Sigmoid colon (tissue), 7 donors: ENCODE results near the gene SCAMP1. TPM values are rescaled to one million over a fixed set of nuclear protein-coding genes. Genes with fewer than 3 reads are reported as not detected.

Experiments
- DNase-seq: peaks from one replicate; pipeline ENCODE4 v3.0.0-alpha.2; 2019
- H3K27ac ChIP-seq, 4 donors: fragments of 200-600 bp; sonication (generic); one replicate each; pipeline ENCODE4 v1.5.1; 2016 to 2019; ENCODE audit warnings: mild to moderate bottlenecking in 1 of 4
- H3K27me3 ChIP-seq, 3 donors: fragments of 200-600 bp; sonication (generic); one replicate each; pipeline ENCODE4 v1.5.1; 2019; ENCODE audit warnings: mild to moderate bottlenecking in 1 of 3
- H3K36me3 ChIP-seq, 4 donors: fragments of 200-600 bp; sonication (generic); one replicate each; pipeline ENCODE4 v1.5.1; 2016 to 2019
- H3K4me1 ChIP-seq, 4 donors: fragments of 200-600 bp; sonication (generic); one replicate each; pipeline ENCODE4 v1.5.1; 2017 to 2019
- H3K4me3 ChIP-seq, 4 donors: fragments of 200-600 bp; sonication (generic); one replicate each; pipeline ENCODE4 v1.5.1; 2017 to 2019; ENCODE audit warnings: mild to moderate bottlenecking in 2 of 4, moderate library complexity in 1 of 4
- H3K9me3 ChIP-seq, 4 donors: fragments of 200-600 bp in 3 of 4; sonication (generic) in 3 of 4; one replicate each; pipeline versions ENCODE4 v1.5.1 to v1.6.1; 2013 to 2019
- EP300 ChIP-seq, 4 donors: sonication (generic); formaldehyde crosslinking; IDR thresholded peaks; one replicate each; pipeline ENCODE4 v1.6.1; 2017; ENCODE audit warnings: antibody characterized with exemption in 4 of 4
- POLR2A ChIP-seq, 2 donors: fragments of 450-650 bp; IDR thresholded peaks; one replicate each; pipeline ENCODE4 v1.6.1; 2016; ENCODE audit warnings: antibody characterized with exemption in 2 of 2, mild to moderate bottlenecking in 2 of 2, moderate library complexity in 2 of 2
- POLR2AphosphoS5 ChIP-seq, 4 donors: sonication (generic); formaldehyde crosslinking; IDR thresholded peaks; one replicate each; pipeline ENCODE4 v1.6.1; 2017; ENCODE audit warnings: antibody characterized with exemption in 4 of 4
- WGBS, 2 donors: extraction: QIAGEN DNeasy Blood & Tissue Kit; methylation state at CpG; one replicate each; pipeline ENCODE4 v1.1.7; 2013; 5-methylcytosine and 5-hydroxymethylcytosine counted together
- intact Hi-C: fragments of 100-400 bp; cut with DNase I; formaldehyde crosslinking; loops from one replicate; pipeline ENCODE4 v1.15.1; 2023
- polyA plus RNA-seq, 3 donors: library from polyadenylated mRNA; stranded (reverse); fragments of 200-250 nt; gene quantifications; one replicate each; pipeline ENCODE4 v1.2.3, GENCODE V29; 2013
- total RNA-seq, 4 donors: library from RNA; depleted of rRNA; stranded (reverse); fragments of >200 nt; gene quantifications; one replicate each; pipeline ENCODE4 v1.1.0, GENCODE V29; 2016
- TF ChIP-seq, protein P1 (sequence below), 4 experiments: fragments of 450-650 bp in 3 of 4; fragments of 200-600 bp in 1 of 4; IDR thresholded peaks; one replicate each; pipeline ENCODE4 v1.5.1; 2016 to 2019; ENCODE audit warnings: antibody characterized with exemption in 4 of 4, mild to moderate bottlenecking in 3 of 4, moderate library complexity in 2 of 4
- donor health status: healthy with polysubstance abuse.
- donor health status: Bipolar disorder and iron deficiency.
- donor health status: healthy.

The SCAMP1 gene
- total and polyA plus RNA-seq, 7 donors: 3.9 to 45.3 (median 31.0) TPM

DNA sequence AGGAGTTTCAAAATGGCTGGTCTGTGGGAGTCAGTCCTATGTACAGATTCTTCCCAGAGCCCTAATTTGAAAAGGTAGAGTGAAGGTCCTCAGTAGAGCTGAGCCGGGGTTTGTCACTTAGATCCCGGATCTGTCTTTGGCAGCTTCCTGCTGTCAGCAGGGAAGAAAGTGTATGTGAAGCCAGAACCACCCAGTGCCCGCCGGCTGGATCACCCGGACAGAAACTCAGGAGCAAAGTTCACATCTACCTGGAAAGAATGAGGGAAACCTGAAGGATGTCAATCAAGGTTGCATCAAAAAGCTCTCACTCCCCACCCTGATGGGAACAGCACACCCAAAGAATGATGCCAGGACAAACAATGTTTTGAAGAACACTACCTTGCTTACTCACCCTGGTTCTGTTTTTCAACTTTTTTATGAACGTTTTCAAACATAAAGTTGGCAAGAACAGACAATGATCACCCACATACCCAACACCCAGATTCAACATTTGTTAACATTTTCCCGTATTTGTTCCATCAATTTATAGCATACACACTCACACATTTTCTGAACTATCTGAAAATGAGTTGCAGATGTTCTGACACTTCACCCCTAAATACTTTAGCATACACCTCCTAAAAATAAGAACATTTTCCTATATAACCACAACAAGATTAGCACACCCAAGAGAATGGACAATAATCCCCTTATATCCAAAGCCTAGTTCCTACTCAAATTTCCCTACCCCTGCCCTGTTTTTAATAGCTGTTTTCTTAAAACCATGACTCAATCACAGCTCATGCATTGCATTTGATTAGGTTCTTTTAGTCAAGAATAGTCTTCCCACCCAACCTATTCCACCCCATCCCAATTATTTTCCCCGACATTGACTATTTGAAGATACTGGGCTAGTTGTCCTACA lies 154.3 kb downstream of the SCAMP1 start:
- Histone ChIP-seq H3K4me3 (no peak overlapping the region), H3K4me1 (peaks cover 0 to 53% (median 43%) of the 10 kb centered on the region in 4 donors), H3K9me3 (no peaks in the 10 kb centered on the region), H3K27me3 (no peaks in the 10 kb centered on the region), H3K36me3 (no peaks in the 10 kb centered on the region), H3K27ac (peak overlapping the region in 1 of 4 donors; percentile 10)
- DNase-seq: no peak
- 74 to 84% methylated on average over 8 of the region's 8 CpGs for WGBS, 2 donors
- TF ChIP-seq EP300 (IDR thresholded peaks at IDR 0.05) (no peak), POLR2A (IDR thresholded peaks at IDR 0.05) (no peak), POLR2AphosphoS5 (IDR thresholded peaks at IDR 0.05) (no peak)
- TF ChIP-seq, protein P1, sequence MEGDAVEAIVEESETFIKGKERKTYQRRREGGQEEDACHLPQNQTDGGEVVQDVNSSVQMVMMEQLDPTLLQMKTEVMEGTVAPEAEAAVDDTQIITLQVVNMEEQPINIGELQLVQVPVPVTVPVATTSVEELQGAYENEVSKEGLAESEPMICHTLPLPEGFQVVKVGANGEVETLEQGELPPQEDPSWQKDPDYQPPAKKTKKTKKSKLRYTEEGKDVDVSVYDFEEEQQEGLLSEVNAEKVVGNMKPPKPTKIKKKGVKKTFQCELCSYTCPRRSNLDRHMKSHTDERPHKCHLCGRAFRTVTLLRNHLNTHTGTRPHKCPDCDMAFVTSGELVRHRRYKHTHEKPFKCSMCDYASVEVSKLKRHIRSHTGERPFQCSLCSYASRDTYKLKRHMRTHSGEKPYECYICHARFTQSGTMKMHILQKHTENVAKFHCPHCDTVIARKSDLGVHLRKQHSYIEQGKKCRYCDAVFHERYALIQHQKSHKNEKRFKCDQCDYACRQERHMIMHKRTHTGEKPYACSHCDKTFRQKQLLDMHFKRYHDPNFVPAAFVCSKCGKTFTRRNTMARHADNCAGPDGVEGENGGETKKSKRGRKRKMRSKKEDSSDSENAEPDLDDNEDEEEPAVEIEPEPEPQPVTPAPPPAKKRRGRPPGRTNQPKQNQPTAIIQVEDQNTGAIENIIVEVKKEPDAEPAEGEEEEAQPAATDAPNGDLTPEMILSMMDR (IDR thresholded peaks at IDR 0.05): no peak
- intact Hi-C loops: loop anchor here (10.0 kb wide), 1 partner anchor 150 kb away; the partner anchor contains the start of gene SCAMP1

DNA sequence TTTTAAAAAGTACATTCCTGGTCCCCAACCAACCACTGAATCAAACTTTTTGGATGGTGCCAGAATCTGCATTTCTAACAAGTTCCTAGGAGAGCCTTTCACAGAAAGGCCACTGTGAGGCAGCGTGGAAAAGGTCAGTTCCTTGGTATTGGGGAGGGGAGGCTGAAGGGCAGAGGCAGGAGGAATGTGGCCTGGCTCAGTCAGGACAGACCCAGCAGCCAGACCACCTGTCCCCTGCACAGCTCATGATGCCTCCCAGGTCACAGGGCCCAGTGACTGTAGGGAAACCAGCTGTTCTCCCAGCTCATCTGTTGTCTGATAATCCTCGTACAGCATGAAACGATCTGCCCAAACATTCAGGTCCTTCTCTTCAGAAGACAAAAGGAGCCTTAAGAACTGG lies 155.3 kb downstream of the SCAMP1 start:
- Histone ChIP-seq H3K27me3 (no peaks in the 10 kb centered on the region), H3K9me3 (no peaks in the 10 kb centered on the region), H3K36me3 (no peaks in the 10 kb centered on the region), H3K27ac (no peak overlapping the region), H3K4me1 (peaks cover 0 to 47% (median 37%) of the 10 kb centered on the region in 4 donors), H3K4me3 (no peak overlapping the region)
- TF ChIP-seq POLR2AphosphoS5 (IDR thresholded peaks at IDR 0.05) (no peak), EP300 (IDR thresholded peaks at IDR 0.05) (no peak), POLR2A (IDR thresholded peaks at IDR 0.05) (no peak)
- TF ChIP-seq, protein P1 (IDR thresholded peaks at IDR 0.05): no peak
- DNase-seq: no peak
- intact Hi-C loops: loop anchor here (10.0 kb wide), 1 partner anchor 151 kb away; the partner anchor contains the start of gene SCAMP1
- WGBS, 2 donors: 92 to 93% methylated on average over 3 of the region's 3 CpGs

DNA sequence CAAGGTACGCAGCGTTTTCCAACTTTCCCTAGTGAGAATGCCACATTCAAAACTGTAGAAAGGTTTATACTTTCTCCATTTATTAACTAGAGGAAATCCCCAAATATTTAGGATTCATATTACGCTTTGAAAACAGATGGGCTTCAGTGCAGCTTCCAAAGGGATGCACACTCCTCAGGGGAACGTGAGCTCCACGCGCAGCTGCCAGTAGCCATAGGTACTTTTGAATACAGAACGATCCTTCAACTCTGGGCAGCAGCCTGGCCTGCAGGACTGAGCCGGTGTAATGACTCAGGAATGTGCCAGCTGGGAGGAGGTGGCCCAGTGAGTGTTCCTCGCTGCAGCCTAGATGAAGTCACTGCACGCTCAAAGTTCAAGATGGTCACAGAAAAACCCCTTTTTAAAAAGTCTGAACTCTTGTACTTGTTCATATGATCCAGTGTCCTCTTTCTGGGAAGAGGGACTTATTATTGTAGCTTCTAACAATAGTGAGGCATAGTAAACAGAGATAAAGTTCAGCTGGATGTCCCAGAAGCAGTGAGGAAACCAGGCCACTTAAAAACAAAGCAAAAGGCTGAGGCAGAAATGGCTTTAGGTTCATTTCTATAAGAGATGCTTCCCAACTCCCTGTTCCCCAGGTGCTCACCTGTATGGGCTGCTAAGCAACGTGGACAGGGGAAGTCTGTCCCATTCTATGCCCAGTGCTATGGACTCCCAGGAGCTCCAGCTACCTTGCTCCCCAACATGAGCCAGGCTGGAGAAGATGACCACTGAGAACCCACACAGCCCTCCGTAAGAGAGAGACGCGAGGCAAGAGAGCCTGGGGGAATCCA lies 158.2 kb downstream of the SCAMP1 start:
- WGBS, 2 donors: 46 to 64% methylated on average over 14 of the region's 14 CpGs
- TF ChIP-seq, protein P1 (IDR thresholded peaks at IDR 0.05): no peak
- no peak for TF ChIP-seq EP300 (IDR thresholded peaks at IDR 0.05)
- no peak for TF ChIP-seq POLR2A (IDR thresholded peaks at IDR 0.05)
- TF ChIP-seq POLR2AphosphoS5 (IDR thresholded peaks at IDR 0.05): peak in 3 of 4 donors; percentile 28 to 72 (median 63)
- peak; percentile 86 for DNase-seq

DNA sequence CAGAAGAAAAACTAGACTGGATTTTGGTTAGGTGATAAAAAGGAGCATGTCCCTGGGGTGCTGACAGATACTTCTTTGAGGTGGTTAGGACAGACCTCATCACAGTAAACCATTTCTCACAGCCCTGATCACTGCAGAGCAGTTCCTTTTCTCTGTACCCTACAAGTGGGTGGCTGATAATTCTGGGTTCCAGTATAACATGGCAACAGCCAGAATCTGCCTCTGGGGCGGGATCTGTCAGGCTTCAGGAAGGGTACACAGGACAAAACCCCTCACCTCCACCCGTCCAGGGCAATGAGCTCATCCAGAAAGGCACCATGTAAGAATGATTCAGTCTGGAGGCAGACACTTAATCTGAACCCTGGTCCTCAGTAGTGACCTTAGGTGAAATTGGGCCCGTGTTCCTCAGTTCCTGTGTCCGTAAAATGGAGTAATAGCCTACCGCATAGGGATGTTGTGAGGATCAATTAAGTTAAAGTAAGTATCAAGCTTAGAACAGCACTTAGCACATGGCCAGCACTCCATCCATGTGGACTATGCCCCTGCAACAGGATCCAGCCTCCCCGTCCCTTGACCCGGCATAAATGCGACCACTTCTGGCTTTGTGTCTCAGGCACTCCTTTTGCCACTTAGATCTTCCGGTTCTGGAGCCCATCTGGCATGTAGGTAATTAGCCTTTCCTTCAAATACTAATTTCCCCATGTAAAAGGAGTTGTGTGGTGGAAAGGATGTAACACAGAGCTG lies 159.0 kb downstream of the SCAMP1 start:
- intact Hi-C loops: loop anchor here (10.0 kb wide), 1 partner anchor 155 kb away; the partner anchor contains the start of gene SCAMP1
- H3K27ac ChIP-seq: peak overlapping the region; percentile 43 to 83 (median 77)
- TF ChIP-seq POLR2A (IDR thresholded peaks at IDR 0.05): no peak

More for the DNA sequence above, 158.2 kb downstream of the SCAMP1 start:
- Histone ChIP-seq H3K4me1 (peaks cover 0 to 37% (median 25%) of the 10 kb centered on the region in 4 donors), H3K27me3 (no peaks in the 10 kb centered on the region), H3K36me3 (no peaks in the 10 kb centered on the region), H3K4me3 (no peak overlapping the region), H3K9me3 (no peaks in the 10 kb centered on the region), H3K27ac (peak overlapping the region; percentile 43 to 83 (median 77))
- intact Hi-C loops: loop anchor here (10.0 kb wide), 1 partner anchor 154 kb away; the partner anchor contains the start of gene SCAMP1

More for the DNA sequence above, 159.0 kb downstream of the SCAMP1 start:
- WGBS, 2 donors: 88 to 92% methylated on average over 9 of the region's 9 CpGs
- Histone ChIP-seq H3K27me3 (no peaks in the 10 kb centered on the region), H3K4me1 (peaks cover 0 to 45% (median 30%) of the 10 kb centered on the region in 4 donors), H3K4me3 (no peak overlapping the region), H3K36me3 (no peaks in the 10 kb centered on the region), H3K9me3 (no peaks in the 10 kb centered on the region)
- DNase-seq: no peak
